ENCODE results near the gene FOXN4.

FOXN4 gene

DNA sequence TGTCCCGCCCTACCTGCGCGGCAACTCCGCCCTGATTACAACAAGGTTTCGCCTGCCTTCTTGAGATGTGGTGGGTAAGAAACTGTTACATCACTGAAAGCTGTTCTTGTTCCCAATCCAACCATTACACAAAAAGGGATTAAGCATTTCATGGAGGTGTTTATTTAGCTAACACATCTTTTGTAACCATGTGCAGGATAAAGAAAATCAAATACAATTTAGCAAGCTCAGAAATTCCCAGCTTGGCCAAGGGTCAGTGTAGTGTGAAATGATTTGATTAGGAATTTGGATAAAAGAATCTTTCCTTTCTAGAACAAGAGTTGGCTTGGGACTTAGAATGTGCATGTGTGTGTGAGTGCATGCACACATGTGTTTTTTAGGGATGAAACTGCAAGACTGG, 6.3 kb downstream of the FOXN4 start:
- no peak overlapping the region for H3K9ac ChIP-seq (ENCODE audit: low read depth, low read length)
- no peaks in the 10 kb centered on the region for H3K36me3 ChIP-seq (ENCODE audit: insufficient read depth, low read length)
- no peak overlapping the region for H3K4me2 ChIP-seq (ENCODE audit: low read length)
- H3K4me3 ChIP-seq (ENCODE audit: low read length), result no peak overlapping the region
- H3K4me1 ChIP-seq (ENCODE audit: control insufficient read depth, insufficient read depth, low read length), result no peaks in the 10 kb centered on the region
- peaks cover 60% of the 10 kb centered on the region for H3K27me3 ChIP-seq (ENCODE audit: control insufficient read depth, insufficient read depth, low read length)
- no peaks in the 10 kb centered on the region for H3K9me3 ChIP-seq (replicated peaks; ENCODE audit: low read length)

DNA sequence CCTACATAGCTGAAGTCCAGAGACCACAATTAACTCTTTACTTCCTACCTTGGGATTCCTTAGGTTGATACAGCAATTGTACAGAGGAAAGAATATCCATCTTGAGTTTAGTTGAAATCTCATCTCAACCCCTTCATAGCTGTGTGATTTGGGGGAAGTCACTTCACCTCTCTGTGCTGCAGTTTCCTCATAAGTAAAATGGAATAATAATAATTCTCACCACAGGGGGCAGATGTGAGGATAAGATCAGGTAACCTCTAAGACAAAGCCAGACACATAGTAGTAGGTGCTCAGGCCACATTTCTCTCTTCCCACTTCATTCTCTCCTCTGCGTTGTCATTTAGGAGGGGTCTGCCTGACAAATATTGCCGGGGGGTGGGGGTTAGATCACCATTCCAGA, 6.7 kb downstream of the FOXN4 start:
- Histone ChIP-seq H3K9ac (ENCODE audit: low read depth, low read length) (no peak overlapping the region), H3K4me2 (ENCODE audit: low read length) (no peak overlapping the region), H3K4me3 (ENCODE audit: low read length) (no peak overlapping the region), H3K27me3 (ENCODE audit: control insufficient read depth, insufficient read depth, low read length) (peaks cover 56% of the 10 kb centered on the region), H3K9me3 (replicated peaks; ENCODE audit: low read length) (no peaks in the 10 kb centered on the region), H3K36me3 (ENCODE audit: insufficient read depth, low read length) (no peaks in the 10 kb centered on the region), H3K4me1 (ENCODE audit: control insufficient read depth, insufficient read depth, low read length) (no peaks in the 10 kb centered on the region)

DNA sequence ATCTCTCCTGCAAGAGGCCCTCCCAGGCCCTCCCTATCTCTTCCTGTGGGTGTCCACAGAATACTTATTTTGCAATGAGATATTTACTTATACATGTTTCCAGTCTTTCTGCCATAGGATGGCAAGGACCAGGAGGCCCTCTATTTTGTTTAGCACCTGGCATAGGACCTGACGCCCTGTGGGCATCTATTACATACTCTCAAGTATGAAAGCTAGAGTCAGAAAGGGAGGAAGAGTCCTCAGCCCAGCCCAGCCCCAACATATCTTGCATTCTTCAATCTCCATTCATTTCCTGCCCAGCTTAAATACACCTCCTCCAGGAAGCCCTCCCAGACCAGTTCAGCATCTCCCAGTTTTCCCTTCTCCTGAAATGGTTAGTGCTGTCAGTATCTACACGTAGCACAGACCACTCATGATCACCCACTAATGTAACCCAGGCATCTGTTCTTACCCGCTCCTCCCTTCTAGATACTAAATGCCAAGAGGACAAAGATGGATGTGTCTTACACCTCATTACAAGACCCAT, 7.4 kb downstream of the FOXN4 start:
- peaks cover 49% of the 10 kb centered on the region for H3K27me3 ChIP-seq (ENCODE audit: control insufficient read depth, insufficient read depth, low read length)
- H3K4me3 ChIP-seq (ENCODE audit: low read length), result no peak overlapping the region
- H3K9ac ChIP-seq (ENCODE audit: low read depth, low read length), result no peak overlapping the region
- H3K9me3 ChIP-seq (replicated peaks; ENCODE audit: low read length), result no peaks in the 10 kb centered on the region
- no peaks in the 10 kb centered on the region for H3K36me3 ChIP-seq (ENCODE audit: insufficient read depth, low read length)
- no peak overlapping the region for H3K4me2 ChIP-seq (ENCODE audit: low read length)
- H3K4me1 ChIP-seq (ENCODE audit: control insufficient read depth, insufficient read depth, low read length), result no peaks in the 10 kb centered on the region

DNA sequence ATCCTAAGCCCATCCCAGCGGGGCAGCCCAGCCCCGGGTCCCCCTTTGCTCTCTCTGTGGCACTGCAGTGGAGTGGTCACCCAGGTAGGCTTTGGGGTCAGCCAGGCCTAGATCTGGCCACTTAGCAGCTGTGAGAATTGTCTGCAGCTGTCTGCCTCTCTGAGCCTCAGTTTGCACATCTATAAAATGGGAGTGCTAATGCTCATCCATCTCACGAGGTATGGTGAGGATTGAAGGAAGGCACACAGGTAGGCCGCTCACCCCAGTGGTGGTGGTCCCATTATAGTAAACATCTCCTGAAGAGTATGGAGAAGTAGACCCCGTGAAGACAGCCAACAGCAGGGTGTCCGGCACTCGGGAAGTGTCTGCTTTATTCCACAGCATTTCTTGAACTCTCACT, 9.2 kb downstream of the FOXN4 start:
- no peak overlapping the region for H3K9ac ChIP-seq (ENCODE audit: low read depth, low read length)
- peaks cover 38% of the 10 kb centered on the region for H3K27me3 ChIP-seq (ENCODE audit: control insufficient read depth, insufficient read depth, low read length)
- H3K9me3 ChIP-seq (replicated peaks; ENCODE audit: low read length), result no peaks in the 10 kb centered on the region
- no peaks in the 10 kb centered on the region for H3K4me1 ChIP-seq (ENCODE audit: control insufficient read depth, insufficient read depth, low read length)
- H3K4me2 ChIP-seq (ENCODE audit: low read length), result no peak overlapping the region
- H3K36me3 ChIP-seq (ENCODE audit: insufficient read depth, low read length), result no peaks in the 10 kb centered on the region
- no peak overlapping the region for H3K4me3 ChIP-seq (ENCODE audit: low read length)

DNA sequence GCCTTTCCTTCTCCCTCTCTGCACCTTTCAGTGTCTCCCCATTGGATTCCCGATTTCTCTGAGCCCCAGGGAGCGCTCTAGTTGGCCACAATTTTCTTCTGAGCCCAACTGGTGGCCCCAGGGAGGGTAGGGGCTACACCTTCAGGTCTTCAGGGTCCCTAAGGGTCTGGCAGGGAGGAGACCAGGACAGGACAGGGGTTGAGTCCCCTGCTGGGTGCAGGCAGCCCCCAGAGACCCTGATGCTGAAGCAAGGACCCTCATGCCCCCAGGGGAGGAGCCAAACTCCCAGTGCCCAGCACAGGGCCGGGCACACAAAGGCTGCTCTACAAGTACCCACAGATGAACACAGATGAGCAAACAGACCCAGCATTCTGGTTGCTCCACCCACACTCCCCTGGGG, 12.7 kb downstream of the FOXN4 start:
- Histone ChIP-seq H3K27me3 (ENCODE audit: control insufficient read depth, insufficient read depth, low read length) (peaks cover 15% of the 10 kb centered on the region), H3K9me3 (replicated peaks; ENCODE audit: low read length) (no peaks in the 10 kb centered on the region), H3K4me2 (ENCODE audit: low read length) (no peak overlapping the region), H3K36me3 (ENCODE audit: insufficient read depth, low read length) (no peaks in the 10 kb centered on the region), H3K4me3 (ENCODE audit: low read length) (no peak overlapping the region), H3K4me1 (ENCODE audit: control insufficient read depth, insufficient read depth, low read length) (peaks cover under 1% of the 10 kb centered on the region), H3K9ac (ENCODE audit: low read depth, low read length) (no peak overlapping the region)

DNA sequence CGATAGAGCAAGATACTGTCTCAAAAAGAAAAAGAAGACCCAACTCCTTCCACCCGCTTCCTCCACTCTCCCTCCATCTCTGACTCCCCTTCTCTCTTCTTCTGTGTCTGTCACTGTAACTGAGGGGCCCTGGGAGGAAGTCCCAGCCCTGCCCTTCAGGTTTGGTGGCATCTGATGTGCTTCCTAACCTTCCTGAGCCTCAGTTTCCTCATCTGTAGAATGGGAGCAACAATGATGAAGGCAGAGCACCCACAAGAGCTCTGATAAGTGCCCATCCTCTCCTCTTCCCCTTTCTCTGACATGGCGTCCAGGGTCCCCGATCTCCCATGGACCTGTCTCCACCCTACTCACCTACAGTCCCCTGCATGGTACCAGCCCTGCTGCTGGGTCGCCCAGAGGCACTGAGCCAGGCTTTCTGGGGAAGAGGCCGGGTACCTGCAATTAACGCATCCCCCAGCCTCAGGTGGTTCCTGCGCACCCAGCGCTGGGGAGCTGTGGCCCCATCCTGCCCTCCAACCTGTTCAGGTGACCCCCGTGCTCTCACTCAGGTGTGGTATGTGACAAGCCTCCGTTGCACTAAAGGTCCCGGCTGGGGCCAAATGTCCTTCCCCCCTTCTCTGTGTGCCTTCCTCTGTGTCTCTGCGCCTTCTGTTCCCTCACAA, 13.2 kb downstream of the FOXN4 start:
- Histone ChIP-seq H3K9ac (ENCODE audit: low read depth, low read length) (no peak overlapping the region), H3K4me2 (ENCODE audit: low read length) (no peak overlapping the region), H3K4me3 (ENCODE audit: low read length) (no peak overlapping the region), H3K9me3 (replicated peaks; ENCODE audit: low read length) (no peaks in the 10 kb centered on the region), H3K4me1 (ENCODE audit: control insufficient read depth, insufficient read depth, low read length) (peaks cover 5% of the 10 kb centered on the region), H3K27me3 (ENCODE audit: control insufficient read depth, insufficient read depth, low read length) (peaks cover 15% of the 10 kb centered on the region), H3K36me3 (ENCODE audit: insufficient read depth, low read length) (no peaks in the 10 kb centered on the region)

DNA sequence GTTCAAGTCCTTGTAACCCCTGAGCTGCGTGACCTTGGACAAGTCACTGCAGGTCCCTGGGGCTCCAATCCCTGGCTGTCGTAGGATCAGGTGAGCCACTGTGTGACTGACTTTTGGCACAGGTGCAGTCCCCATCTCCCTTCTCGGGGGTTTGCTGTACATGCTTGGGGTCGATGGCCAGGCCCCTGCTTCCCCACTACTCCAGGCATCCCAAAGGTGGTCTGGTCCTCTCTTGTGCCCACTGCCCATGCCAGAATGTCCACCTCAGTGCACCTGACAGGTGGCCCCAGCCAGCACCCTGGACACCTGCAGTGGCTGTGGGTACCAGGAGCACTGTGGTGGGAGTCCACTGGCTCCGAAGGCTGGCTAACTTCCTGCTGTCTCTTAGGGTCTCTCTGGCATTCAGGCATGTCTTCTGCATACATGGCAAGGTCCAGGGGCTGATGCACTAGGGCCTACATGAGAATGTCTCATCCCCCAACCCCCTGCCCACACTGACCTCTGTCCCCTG, 14.7 kb downstream of the FOXN4 start:
- H3K9me3 ChIP-seq (replicated peaks; ENCODE audit: low read length), result no peaks in the 10 kb centered on the region
- H3K9ac ChIP-seq (ENCODE audit: low read depth, low read length), result no peak overlapping the region
- peaks cover 15% of the 10 kb centered on the region for H3K27me3 ChIP-seq (ENCODE audit: control insufficient read depth, insufficient read depth, low read length)
- no peak overlapping the region for H3K4me3 ChIP-seq (ENCODE audit: low read length)
- H3K4me2 ChIP-seq (ENCODE audit: low read length), result no peak overlapping the region
- H3K4me1 ChIP-seq (ENCODE audit: control insufficient read depth, insufficient read depth, low read length), result peaks cover 5% of the 10 kb centered on the region
- H3K36me3 ChIP-seq (ENCODE audit: insufficient read depth, low read length), result no peaks in the 10 kb centered on the region

DNA sequence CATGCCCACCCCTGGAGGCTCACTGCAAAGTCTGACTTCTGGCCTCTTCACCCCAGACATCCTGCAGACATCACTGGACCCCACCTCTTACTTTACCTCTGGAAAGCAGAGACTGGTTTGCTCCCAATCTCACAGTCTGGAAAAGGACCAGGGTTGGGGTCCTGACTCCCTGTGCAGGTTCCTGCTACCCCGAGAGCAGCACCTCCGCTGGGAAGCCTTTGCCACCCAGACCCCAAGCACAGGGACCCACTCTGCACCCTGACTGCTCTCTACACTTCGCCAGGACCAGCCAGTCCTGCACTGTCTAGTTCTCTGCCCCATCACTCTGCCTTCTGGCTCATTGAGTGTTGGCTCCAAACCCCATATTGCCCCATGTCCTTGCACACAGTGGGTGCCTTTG, 16.0 kb downstream of the FOXN4 start:
- Histone ChIP-seq H3K4me3 (ENCODE audit: low read length) (no peak overlapping the region), H3K9me3 (replicated peaks; ENCODE audit: low read length) (no peaks in the 10 kb centered on the region), H3K4me1 (ENCODE audit: control insufficient read depth, insufficient read depth, low read length) (peaks cover 5% of the 10 kb centered on the region), H3K9ac (ENCODE audit: low read depth, low read length) (no peak overlapping the region), H3K36me3 (ENCODE audit: insufficient read depth, low read length) (no peaks in the 10 kb centered on the region), H3K27me3 (ENCODE audit: control insufficient read depth, insufficient read depth, low read length) (peaks cover 12% of the 10 kb centered on the region), H3K4me2 (ENCODE audit: low read length) (no peak overlapping the region)

DNA sequence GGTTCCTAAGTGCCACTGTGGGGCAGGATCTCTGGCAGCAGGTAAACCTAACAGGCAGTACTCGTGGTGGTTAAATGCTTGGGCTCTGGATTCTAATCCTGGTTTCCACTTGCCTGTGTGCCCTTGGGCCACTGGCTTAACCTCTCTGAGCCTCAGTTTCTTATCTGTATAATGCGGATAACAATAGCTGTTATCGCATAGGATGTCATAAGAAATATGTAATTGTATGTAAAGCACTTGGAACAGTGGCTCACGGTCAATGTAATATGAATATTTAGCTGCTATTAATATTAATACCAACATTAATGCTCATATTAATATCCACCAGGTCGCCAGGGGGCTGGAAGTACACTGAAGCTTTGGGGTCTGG, 16.8 kb downstream of the FOXN4 start:
- Histone ChIP-seq H3K9ac (ENCODE audit: low read depth, low read length) (no peak overlapping the region), H3K4me2 (ENCODE audit: low read length) (no peak overlapping the region), H3K4me1 (ENCODE audit: control insufficient read depth, insufficient read depth, low read length) (peaks cover 5% of the 10 kb centered on the region), H3K27me3 (ENCODE audit: control insufficient read depth, insufficient read depth, low read length) (peaks cover 12% of the 10 kb centered on the region), H3K9me3 (replicated peaks; ENCODE audit: low read length) (no peaks in the 10 kb centered on the region), H3K36me3 (ENCODE audit: insufficient read depth, low read length) (no peaks in the 10 kb centered on the region), H3K4me3 (ENCODE audit: low read length) (no peak overlapping the region)

DNA sequence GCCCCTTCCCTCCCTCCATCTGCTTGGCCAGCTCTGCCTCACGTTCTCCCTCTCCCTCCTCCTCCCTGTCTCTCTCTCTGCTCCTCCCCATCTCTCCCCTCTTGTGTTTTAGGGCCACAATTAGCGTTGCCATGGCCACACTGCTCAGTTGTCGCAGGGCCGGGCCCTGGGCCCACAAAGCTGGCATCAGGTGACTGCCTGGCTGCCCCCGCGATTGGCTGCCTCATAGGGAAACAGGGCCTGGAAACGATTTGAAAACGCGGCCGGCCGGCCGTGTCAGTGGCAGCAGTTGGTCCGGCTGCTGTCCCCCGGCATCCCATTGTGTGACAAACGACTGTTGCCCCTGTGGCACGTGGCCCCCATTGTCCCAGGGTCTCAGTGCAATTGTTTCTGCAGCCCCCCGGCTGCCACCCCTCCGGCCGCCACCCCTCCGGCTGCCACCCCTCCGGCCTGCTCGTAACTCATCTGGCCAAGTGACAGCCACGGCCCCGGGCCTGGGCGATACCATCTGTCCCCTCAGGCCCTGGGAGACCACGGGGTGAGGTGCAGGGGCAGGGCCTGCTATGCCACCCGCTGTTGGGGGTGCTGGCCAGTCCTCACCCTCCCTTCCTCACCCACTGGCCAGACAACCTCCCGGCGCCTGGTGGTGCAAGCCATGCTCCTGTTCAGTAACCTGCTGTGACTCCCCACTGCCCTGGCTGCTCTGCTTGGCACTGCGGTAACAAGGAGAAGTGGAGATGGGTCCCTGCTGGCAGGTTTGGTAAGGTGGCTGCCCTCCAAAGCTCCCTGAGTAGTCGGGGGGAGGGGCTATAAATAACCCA, 17.4 kb downstream of the FOXN4 start:
- Histone ChIP-seq H3K9me3 (replicated peaks; ENCODE audit: low read length) (no peaks in the 10 kb centered on the region), H3K36me3 (ENCODE audit: insufficient read depth, low read length) (no peaks in the 10 kb centered on the region), H3K4me2 (ENCODE audit: low read length) (peak overlapping the region; percentile 75), H3K4me3 (ENCODE audit: low read length) (peak overlapping the region; percentile 53), H3K4me1 (ENCODE audit: control insufficient read depth, insufficient read depth, low read length) (peaks cover 5% of the 10 kb centered on the region), H3K27me3 (ENCODE audit: control insufficient read depth, insufficient read depth, low read length) (peaks cover 12% of the 10 kb centered on the region), H3K9ac (ENCODE audit: low read depth, low read length) (peak overlapping the region; percentile 42)

DNA sequence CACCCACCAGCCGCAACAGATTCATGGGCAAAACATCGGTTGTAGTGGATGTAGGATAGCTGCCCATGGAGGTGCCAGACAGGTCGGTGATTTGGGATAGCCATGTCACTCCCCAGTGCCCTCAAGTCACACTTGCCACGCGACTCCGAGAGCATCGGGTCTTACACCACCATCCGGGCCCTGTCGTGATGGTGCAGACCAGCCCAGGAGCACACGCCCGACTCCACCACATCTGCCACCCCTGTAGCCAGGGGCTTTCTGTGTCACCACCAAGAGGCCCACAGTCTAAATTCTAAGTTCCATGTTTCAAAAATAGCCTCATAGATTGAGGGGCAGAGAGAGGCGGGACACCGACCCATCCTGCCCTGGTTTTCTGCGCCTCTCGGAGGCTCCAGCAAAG, 18.0 kb downstream of the FOXN4 start:
- peak overlapping the region; percentile 42 for H3K9ac ChIP-seq (ENCODE audit: low read depth, low read length)
- H3K4me2 ChIP-seq (ENCODE audit: low read length), result peak overlapping the region; percentile 75
- no peaks in the 10 kb centered on the region for H3K9me3 ChIP-seq (replicated peaks; ENCODE audit: low read length)
- H3K4me3 ChIP-seq (ENCODE audit: low read length), result peak overlapping the region; percentile 53
- peaks cover 5% of the 10 kb centered on the region for H3K4me1 ChIP-seq (ENCODE audit: control insufficient read depth, insufficient read depth, low read length)
- H3K27me3 ChIP-seq (ENCODE audit: control insufficient read depth, insufficient read depth, low read length), result peaks cover 9% of the 10 kb centered on the region
- no peaks in the 10 kb centered on the region for H3K36me3 ChIP-seq (ENCODE audit: insufficient read depth, low read length)
